B cell (primary cell): ENCODE results near the gene IGFL3.

Experiments
- EZH2 ChIP-seq: IDR thresholded peaks from 2 replicates; pipeline ENCODE4 v1.6.1; 2012; ENCODE audit warnings: borderline replicate concordance, low read depth, mild to moderate bottlenecking, moderate library complexity, low read length; ENCODE audit not compliant: insufficient read depth, poor library complexity, severe bottlenecking
- TF ChIP-seq, protein P1 (sequence below): fragments of 200-600 bp; IDR thresholded peaks from one replicate; pipeline ENCODE4 v1.8.0; 2022; ENCODE audit warnings: antibody characterized with exemption, mild to moderate bottlenecking

DNA sequence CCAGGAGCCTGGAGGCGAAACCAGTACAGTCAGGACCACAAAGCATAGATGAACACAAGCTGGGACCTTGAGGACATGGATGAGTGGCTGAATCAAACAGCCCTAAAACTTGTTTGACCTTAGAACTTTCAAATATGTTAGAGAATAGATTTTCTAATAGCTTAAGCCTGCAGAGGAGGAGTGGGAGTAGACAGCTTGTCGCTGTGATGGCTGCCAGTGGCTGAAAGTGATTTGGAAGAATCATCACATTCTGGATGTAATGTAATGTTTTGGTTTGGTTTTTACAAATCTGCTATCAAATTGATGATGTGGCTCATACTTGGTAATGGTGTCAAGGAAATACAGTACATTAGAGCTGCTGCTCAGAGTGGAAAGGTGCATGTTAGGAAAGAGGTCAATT, 12.0 kb downstream of the IGFL3 start:
- TF ChIP-seq, protein P1, sequence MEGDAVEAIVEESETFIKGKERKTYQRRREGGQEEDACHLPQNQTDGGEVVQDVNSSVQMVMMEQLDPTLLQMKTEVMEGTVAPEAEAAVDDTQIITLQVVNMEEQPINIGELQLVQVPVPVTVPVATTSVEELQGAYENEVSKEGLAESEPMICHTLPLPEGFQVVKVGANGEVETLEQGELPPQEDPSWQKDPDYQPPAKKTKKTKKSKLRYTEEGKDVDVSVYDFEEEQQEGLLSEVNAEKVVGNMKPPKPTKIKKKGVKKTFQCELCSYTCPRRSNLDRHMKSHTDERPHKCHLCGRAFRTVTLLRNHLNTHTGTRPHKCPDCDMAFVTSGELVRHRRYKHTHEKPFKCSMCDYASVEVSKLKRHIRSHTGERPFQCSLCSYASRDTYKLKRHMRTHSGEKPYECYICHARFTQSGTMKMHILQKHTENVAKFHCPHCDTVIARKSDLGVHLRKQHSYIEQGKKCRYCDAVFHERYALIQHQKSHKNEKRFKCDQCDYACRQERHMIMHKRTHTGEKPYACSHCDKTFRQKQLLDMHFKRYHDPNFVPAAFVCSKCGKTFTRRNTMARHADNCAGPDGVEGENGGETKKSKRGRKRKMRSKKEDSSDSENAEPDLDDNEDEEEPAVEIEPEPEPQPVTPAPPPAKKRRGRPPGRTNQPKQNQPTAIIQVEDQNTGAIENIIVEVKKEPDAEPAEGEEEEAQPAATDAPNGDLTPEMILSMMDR: no peak
- TF ChIP-seq EZH2: no peak
